ENCODE measurements around the gene IGHMBP2.

DNA sequence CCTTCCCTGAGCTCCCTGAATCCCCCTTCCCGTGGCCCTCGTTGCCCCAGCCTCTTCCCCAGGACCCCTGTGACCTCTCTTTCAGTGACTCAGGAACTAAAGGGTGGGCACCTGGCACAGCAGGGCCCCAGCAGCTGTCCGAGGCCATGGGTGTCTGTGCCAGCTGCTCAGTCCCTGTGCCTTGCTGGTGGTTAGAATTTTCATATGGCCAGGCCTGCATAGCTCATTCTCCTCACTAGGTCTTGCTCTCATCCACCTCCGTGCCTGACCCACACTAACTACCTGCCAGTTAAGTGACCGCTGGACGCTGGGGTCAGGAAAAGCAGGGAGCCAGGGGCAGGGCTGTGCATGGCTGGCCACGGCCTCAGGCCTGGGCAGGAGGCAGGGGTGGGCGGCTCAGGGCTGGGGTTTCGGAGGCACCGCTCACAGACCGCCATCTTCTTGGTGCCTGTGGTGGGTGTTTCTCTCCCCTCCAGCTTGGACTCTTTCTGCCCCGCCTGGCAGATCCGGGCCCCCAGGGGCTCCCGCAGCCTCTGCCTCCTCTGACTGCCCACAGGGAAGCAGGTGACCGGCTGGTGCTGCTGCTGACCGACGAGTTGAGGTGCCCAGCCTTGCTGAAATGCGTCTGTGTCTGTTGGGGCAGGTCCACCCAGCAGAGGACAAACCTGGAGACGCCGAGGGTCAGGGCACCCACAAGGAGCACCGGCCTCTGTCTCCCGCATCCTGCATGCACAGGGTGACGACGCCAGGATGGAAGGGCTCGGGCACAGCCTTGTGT, 56.8 kb downstream of the IGHMBP2 start:
- TF ChIP-seq EZH2 (IDR thresholded peaks at IDR 0.05; ENCODE audit: low read depth) = no peak
- TF ChIP-seq, protein P1, sequence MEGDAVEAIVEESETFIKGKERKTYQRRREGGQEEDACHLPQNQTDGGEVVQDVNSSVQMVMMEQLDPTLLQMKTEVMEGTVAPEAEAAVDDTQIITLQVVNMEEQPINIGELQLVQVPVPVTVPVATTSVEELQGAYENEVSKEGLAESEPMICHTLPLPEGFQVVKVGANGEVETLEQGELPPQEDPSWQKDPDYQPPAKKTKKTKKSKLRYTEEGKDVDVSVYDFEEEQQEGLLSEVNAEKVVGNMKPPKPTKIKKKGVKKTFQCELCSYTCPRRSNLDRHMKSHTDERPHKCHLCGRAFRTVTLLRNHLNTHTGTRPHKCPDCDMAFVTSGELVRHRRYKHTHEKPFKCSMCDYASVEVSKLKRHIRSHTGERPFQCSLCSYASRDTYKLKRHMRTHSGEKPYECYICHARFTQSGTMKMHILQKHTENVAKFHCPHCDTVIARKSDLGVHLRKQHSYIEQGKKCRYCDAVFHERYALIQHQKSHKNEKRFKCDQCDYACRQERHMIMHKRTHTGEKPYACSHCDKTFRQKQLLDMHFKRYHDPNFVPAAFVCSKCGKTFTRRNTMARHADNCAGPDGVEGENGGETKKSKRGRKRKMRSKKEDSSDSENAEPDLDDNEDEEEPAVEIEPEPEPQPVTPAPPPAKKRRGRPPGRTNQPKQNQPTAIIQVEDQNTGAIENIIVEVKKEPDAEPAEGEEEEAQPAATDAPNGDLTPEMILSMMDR (conservative IDR thresholded peaks at IDR 0.05) = no peak
